Liver (tissue), 9 donors: ENCODE results near the gene C10orf67. TPM values are rescaled to one million over a fixed set of nuclear protein-coding genes. Genes with fewer than 3 reads are reported as not detected.

Source experiments
- DNase-seq: peaks from one replicate; pipeline ENCODE4 v3.0.0-alpha.2; 2017; ENCODE audit warnings: low spot score
- H3K27ac ChIP-seq, 2 donors: one replicate each; pipeline ENCODE4 v1.7.0; 2013; ENCODE audit warnings: inconsistent platforms in 2 of 2, low read length in 2 of 2, control low read depth in 1 of 2, low read depth in 1 of 2, mild to moderate bottlenecking in 1 of 2
- H3K27me3 ChIP-seq, 4 donors: one replicate each; pipeline versions ENCODE4 v1.6.1 to v1.7.0; 2013; ENCODE audit warnings: low read length in 3 of 4, inconsistent platforms in 1 of 4, mild to moderate bottlenecking in 1 of 4, moderate library complexity in 1 of 4; ENCODE audit not compliant: control insufficient read depth in 4 of 4, insufficient read depth in 4 of 4
- H3K36me3 ChIP-seq, 4 donors: one replicate each; pipeline versions ENCODE4 v1.6.1 to v1.7.0; 2013; ENCODE audit warnings: low read length in 3 of 4, mild to moderate bottlenecking in 3 of 4, low read depth in 1 of 4, moderate library complexity in 1 of 4; ENCODE audit not compliant: control insufficient read depth in 4 of 4, insufficient read depth in 3 of 4
- H3K4me1 ChIP-seq, 4 donors: one replicate each; pipeline versions ENCODE4 v1.6.1 to v1.7.0; 2013; ENCODE audit warnings: low read length in 3 of 4, mild to moderate bottlenecking in 3 of 4, moderate library complexity in 1 of 4; ENCODE audit not compliant: control insufficient read depth in 4 of 4, insufficient read depth in 4 of 4
- H3K4me3 ChIP-seq, 3 donors: one replicate each; pipeline versions ENCODE4 v1.6.1 to v1.7.0; 2013; ENCODE audit warnings: low read length in 3 of 3, control low read depth in 1 of 3, low read depth in 1 of 3, mild to moderate bottlenecking in 1 of 3
- H3K9ac ChIP-seq, 2 donors: one replicate each; pipeline ENCODE4 v1.7.0; 2013; ENCODE audit warnings: low read length in 2 of 2, mild to moderate bottlenecking in 2 of 2, moderate library complexity in 2 of 2, control low read depth in 1 of 2, low read depth in 1 of 2
- H3K9me3 ChIP-seq, 4 donors: one replicate each; pipeline versions ENCODE4 v1.6.1 to v1.7.0; 2013; ENCODE audit warnings: low read length in 3 of 4; ENCODE audit not compliant: control insufficient read depth in 4 of 4
- ATF3 ChIP-seq: IDR thresholded peaks from 2 replicates; pipeline ENCODE4 v1.6.1; 2016; ENCODE audit warnings: antibody characterized with exemption
- FOXA1 ChIP-seq: IDR thresholded peaks from 2 replicates; pipeline ENCODE4 v1.6.1; 2016; ENCODE audit warnings: antibody characterized with exemption
- FOXA2 ChIP-seq: IDR thresholded peaks from 2 replicates; pipeline ENCODE4 v1.6.1; 2016; ENCODE audit warnings: antibody characterized with exemption
- RAD21 ChIP-seq, 2 donors: IDR thresholded peaks; 2 replicates each; pipeline ENCODE4 v1.6.1; 2016; ENCODE audit warnings: antibody characterized with exemption in 2 of 2, mild to moderate bottlenecking in 2 of 2
- RXRA ChIP-seq, 2 donors: IDR thresholded peaks; 2 replicates each; pipeline ENCODE4 v1.6.1; 2017 to 2018; ENCODE audit warnings: antibody characterized with exemption in 2 of 2, mild to moderate bottlenecking in 1 of 2
- TAF1 ChIP-seq: conservative IDR thresholded peaks from 2 replicates; pipeline ENCODE4 v1.6.1; 2016; ENCODE audit warnings: antibody characterized with exemption, mild to moderate bottlenecking
- ZBTB33 ChIP-seq: IDR thresholded peaks from 2 replicates; pipeline ENCODE4 v1.6.1; 2016; ENCODE audit warnings: antibody characterized with exemption
- WGBS: extraction: QIAGEN DNeasy Blood & Tissue Kit; methylation state at CpG from one replicate; pipeline ENCODE4 v1.1.7; 2013; 5-methylcytosine and 5-hydroxymethylcytosine counted together
- polyA plus RNA-seq, 2 donors: library from polyadenylated mRNA; stranded (reverse) in 1 of 2; unstranded in 1 of 2; fragments of 200-250 nt in 1 of 2; fragments of >200 nt in 1 of 2; fragmentation: Nextera tagmentation in 1 of 2; extraction: Ambion mirVana in 1 of 2; gene quantifications; one replicate each; pipeline versions ENCODE4 v1.2.1 to v1.2.3, GENCODE V29; 2013 to 2015
- total RNA-seq, 2 donors: library from RNA; depleted of rRNA; stranded (reverse); fragments of >200 nt; gene quantifications; one replicate each; pipeline ENCODE4 v1.2.3, GENCODE V29; 2014
- TF ChIP-seq, protein P1 (sequence below): IDR thresholded peaks from 2 replicates; pipeline ENCODE4 v1.6.1; 2016; ENCODE audit warnings: antibody characterized with exemption, mild to moderate bottlenecking
- TF ChIP-seq, protein P2 (sequence below): IDR thresholded peaks from 2 replicates; pipeline ENCODE4 v1.6.1; 2016; ENCODE audit warnings: antibody characterized with exemption
- TF ChIP-seq, protein P3 (sequence below): fragments of 150-350 bp; IDR thresholded peaks from 2 replicates; pipeline ENCODE4 v1.5.1; 2017; ENCODE audit warnings: improper control_type of control experiment, low read depth, low read length; ENCODE audit not compliant: missing input control
- donor health status: healthy.
- donor health status: healthy.
- donor health status: healthy.
- donor health status: healthy.
- donor health status: healthy.

The C10orf67 gene
- total and polyA plus RNA-seq, 4 donors: 0.02 TPM; not detected in 3

GRCh38 chr10:23171232-23171876 is 173.2 kb downstream of the C10orf67 start:
- Histone ChIP-seq H3K4me1 (peaks cover 0 to 13% (median 9%) of the 10 kb centered on the region in 4 donors), H3K27ac (no peak overlapping the region), H3K9me3 (no peaks in the 10 kb centered on the region), H3K36me3 (no peaks in the 10 kb centered on the region), H3K4me3 (no peak overlapping the region), H3K27me3 (peaks cover 0 to 29% (median 9%) of the 10 kb centered on the region in 4 donors), H3K9ac (no peak overlapping the region)
- no peak for DNase-seq
- 13% methylated on average over 26 of the region's 26 CpGs for WGBS
- TF ChIP-seq, protein P1, sequence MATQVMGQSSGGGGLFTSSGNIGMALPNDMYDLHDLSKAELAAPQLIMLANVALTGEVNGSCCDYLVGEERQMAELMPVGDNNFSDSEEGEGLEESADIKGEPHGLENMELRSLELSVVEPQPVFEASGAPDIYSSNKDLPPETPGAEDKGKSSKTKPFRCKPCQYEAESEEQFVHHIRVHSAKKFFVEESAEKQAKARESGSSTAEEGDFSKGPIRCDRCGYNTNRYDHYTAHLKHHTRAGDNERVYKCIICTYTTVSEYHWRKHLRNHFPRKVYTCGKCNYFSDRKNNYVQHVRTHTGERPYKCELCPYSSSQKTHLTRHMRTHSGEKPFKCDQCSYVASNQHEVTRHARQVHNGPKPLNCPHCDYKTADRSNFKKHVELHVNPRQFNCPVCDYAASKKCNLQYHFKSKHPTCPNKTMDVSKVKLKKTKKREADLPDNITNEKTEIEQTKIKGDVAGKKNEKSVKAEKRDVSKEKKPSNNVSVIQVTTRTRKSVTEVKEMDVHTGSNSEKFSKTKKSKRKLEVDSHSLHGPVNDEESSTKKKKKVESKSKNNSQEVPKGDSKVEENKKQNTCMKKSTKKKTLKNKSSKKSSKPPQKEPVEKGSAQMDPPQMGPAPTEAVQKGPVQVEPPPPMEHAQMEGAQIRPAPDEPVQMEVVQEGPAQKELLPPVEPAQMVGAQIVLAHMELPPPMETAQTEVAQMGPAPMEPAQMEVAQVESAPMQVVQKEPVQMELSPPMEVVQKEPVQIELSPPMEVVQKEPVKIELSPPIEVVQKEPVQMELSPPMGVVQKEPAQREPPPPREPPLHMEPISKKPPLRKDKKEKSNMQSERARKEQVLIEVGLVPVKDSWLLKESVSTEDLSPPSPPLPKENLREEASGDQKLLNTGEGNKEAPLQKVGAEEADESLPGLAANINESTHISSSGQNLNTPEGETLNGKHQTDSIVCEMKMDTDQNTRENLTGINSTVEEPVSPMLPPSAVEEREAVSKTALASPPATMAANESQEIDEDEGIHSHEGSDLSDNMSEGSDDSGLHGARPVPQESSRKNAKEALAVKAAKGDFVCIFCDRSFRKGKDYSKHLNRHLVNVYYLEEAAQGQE: peak; percentile 98
- TF ChIP-seq, protein P2, sequence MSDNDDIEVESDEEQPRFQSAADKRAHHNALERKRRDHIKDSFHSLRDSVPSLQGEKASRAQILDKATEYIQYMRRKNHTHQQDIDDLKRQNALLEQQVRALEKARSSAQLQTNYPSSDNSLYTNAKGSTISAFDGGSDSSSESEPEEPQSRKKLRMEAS: peak; percentile 61
- TF ChIP-seq RXRA (IDR thresholded peaks at IDR 0.05): no peak

GRCh38 chr10:23158370-23158769 is 186.2 kb downstream of the C10orf67 start:
- Histone ChIP-seq H3K36me3 (no peaks in the 10 kb centered on the region), H3K9me3 (no peaks in the 10 kb centered on the region), H3K27ac (no peak overlapping the region), H3K4me1 (peaks cover 0 to 6% (median 3%) of the 10 kb centered on the region in 4 donors), H3K4me3 (no peak overlapping the region), H3K9ac (no peak overlapping the region), H3K27me3 (no peaks in the 10 kb centered on the region)
- DNase-seq: no peak
- WGBS: 3% methylated on average over 5 of the region's 5 CpGs
- TF ChIP-seq RAD21 (IDR thresholded peaks at IDR 0.05) (peak; percentile 88 to 90), FOXA1 (no peak), ZBTB33 (no peak), TAF1 (no peak), RXRA (IDR thresholded peaks at IDR 0.05) (no peak), ATF3 (no peak), FOXA2 (no peak)
- TF ChIP-seq, protein P2: no peak
- TF ChIP-seq, protein P3, sequence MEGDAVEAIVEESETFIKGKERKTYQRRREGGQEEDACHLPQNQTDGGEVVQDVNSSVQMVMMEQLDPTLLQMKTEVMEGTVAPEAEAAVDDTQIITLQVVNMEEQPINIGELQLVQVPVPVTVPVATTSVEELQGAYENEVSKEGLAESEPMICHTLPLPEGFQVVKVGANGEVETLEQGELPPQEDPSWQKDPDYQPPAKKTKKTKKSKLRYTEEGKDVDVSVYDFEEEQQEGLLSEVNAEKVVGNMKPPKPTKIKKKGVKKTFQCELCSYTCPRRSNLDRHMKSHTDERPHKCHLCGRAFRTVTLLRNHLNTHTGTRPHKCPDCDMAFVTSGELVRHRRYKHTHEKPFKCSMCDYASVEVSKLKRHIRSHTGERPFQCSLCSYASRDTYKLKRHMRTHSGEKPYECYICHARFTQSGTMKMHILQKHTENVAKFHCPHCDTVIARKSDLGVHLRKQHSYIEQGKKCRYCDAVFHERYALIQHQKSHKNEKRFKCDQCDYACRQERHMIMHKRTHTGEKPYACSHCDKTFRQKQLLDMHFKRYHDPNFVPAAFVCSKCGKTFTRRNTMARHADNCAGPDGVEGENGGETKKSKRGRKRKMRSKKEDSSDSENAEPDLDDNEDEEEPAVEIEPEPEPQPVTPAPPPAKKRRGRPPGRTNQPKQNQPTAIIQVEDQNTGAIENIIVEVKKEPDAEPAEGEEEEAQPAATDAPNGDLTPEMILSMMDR: peak; percentile 91
